HG03432 (cell line): ENCODE measurements around the gene NSMF.

Source experiments
- ATAC-seq: cut with Tn5 transposase; IDR thresholded peaks from one replicate; pipeline ENCODE4 v1.9.1; 2021; ENCODE audit warnings: mild to moderate bottlenecking, moderate library complexity; ENCODE audit not compliant: unreplicated experiment

The NSMF gene

DNA sequence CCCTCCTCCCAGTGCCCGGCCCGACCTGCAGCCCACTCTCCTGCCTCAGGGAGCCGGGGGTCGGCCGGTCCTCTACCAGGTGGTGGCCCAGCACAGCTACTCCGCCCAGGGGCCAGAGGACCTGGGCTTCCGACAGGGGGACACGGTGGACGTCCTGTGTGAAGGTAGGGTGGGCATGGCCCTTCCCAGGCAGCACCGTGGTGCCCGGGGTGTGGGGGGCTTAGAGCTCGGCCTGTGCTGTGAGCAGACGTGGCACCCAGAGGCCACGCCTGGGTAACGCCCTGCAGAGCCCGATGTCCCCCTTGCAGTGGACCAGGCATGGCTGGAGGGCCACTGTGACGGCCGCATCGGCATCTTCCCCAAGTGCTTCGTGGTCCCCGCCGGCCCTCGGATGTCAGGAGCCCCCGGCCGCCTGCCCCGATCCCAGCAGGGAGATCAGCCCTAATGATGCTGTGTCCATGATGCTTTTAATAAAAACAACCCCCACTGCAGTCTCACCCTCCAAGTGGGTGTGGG, 25.2 kb downstream of the NSMF start:
- ATAC-seq, result no peak

DNA sequence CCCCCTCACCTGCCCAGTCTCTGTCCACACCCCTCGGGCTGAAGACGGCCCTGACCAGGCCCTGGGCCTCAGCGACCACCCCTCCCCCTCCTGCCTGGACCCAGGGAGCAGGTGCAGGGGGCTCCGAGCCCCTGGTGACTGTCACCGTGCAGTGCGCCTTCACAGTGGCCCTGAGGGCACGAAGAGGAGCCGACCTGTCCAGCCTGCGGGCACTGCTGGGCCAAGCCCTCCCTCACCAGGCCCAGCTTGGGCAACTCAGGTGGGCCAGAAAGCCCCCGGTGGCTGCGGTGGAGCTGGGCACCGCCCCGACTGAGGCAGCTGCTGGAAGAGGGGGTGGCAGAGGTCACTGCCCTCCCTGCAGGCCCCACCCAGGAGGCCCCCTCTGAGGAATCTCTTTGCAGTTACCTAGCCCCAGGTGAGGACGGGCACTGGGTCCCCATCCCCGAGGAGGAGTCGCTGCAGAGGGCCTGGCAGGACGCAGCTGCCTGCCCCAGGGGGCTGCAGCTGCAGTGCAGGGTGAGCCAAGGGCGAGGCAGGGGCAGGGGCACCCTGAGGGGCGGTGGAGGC, 25.7 kb downstream of the NSMF start:
- ATAC-seq, result no peak

DNA sequence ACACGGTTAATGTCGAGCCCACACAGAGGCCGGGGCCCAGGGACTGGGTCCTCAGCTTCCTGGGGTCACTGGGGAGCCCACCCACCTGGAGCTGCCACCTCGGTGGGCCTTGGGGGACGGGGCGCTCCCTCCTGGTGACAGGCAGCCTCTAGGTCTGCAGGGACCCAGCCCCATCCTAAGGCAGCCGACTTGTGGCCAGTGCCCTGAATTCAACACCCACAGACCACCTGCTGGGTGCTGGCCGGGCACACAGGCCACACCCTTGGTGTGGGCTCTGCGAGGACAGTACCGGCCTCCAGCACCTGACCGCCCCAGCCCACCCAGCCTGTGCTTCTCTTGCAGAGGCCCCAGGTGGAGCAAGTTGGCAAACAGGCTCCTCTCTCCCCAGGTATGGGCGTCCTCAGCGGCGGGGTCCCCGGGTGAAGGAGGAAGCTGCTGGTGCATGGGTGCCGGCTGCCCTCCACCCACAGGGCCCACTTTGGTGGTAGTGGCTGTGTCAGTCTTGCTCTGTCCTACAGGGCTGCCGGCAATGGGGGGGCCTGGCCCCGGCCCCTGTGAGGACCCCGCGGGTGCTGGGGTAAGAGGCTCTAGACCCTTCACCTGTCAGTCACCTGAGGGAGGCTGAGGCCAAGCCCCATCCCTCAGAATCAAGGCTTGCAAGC, 26.3 kb downstream of the NSMF start:
- no peak for ATAC-seq

GRCh38 chr9:137431416-137431931, 27.7 kb downstream of the NSMF start:
- ATAC-seq, result no peak

GRCh38 chr9:137430723-137431415, 28.3 kb downstream of the NSMF start:
- no peak for ATAC-seq

- no peak for ATAC-seq
Observed at GRCh38 chr9:137429974-137430722, 29.0 kb downstream of the NSMF start.

DNA sequence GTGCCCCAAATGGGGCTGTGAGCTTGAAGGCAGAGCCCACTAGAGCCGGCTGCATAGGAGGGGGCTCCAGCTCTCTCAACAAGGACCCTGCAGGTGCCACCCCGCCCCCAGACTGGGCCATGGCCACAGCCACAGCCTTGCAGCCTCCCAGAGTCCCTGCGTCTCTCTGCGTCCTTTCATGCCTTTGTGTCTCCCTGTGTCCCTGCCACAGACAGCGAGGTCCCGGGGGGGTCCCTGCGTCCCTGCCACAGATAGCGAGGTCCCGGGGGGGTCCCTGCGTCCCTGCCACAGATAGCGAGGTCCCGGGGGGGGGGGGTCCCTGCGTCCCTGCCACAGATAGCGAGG, 29.6 kb downstream of the NSMF start:
- ATAC-seq, result no peak

DNA sequence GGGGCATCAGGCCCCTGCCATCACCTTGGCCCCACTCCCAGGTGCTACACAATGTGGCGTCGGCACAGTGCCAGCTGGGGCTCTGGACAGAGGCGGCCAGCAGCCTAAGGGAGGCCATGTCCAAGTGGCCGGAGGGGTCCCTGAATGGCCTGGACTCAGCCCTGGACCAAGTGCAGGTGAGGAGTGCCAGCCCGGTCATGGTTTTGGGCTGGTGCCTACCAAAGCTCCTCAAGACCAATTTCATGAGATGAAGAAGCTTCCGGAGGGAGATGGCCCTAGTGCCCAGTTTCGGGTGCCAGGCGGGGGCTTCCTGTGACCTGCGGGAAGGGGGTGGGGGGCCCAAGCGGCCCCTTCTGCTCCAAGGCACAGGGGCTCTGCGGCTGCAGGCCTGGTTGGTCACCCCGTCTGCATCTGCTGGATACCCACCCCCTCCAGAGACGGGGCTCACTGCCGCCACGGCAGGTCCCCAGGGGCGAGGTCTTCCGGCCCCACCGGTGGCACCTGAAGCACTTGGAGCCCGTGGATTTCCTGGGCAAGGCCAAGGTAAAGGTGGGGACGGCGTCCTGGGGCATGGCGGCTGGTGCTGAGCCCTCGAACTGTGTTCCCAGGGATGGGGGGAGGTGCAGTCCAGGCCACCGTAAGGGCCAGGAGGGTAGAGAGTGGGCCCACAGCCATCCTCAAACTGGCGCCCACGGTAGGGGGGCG, 30.1 kb downstream of the NSMF start:
- no peak for ATAC-seq

GRCh38 chr9:137428311-137428630, 30.9 kb downstream of the NSMF start:
- ATAC-seq, result no peak

DNA sequence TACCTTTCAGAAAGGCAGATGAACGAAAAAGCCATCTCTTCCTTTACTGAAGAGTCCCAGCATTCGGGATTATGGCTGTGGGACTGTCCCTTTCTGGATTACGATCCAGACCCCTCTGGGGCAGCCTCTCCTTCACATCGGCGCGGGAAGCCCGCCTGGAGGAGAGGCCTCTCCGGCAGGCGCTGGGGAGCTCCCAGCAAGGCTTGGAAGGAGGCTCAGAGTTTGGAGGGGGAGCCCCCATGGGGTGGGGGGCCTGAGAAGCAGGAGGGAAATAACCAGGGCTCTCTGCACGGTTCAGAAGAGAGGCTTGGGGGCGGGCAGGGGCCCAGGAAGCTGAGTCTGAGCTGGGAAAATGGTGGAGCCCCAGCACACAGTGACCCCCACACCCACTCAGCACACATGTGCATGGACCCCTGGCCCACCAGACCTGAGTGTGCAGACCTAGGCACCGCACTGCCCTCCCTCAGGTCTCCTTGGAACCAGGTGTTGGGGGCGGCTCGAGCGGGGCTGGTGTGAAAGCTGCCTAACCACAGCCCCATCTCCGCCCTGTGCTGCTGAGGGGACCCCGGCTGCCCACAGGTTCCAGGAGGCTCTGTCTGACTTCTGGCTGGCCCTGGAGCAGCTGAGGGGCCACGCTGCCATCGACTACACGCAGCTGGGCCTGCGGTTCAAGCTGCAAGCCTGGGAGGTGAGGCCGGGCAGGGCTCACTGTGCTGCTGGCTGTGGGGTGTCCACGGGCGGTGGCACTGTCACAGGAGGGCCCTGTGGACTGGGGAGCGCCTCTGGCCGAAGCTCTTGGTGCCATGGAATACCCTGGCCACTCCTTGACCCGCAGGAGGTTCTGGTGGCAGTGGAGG, 31.5 kb downstream of the NSMF start:
- ATAC-seq, result no peak

GRCh38 chr9:137426018-137426681, 33.0 kb downstream of the NSMF start:
- no peak for ATAC-seq

GRCh38 chr9:137423514-137424291, 35.4 kb downstream of the NSMF start:
- ATAC-seq, result peak; percentile 31

- ATAC-seq, result peak; percentile 76
Observed at GRCh38 chr9:137422604-137423513, 36.3 kb downstream of the NSMF start, which contains the start of the genes EXD3 and NOXA1. TSS of gene EXD3 (minus strand) at chr9:137423162. CDS start at chr9:137395357, 27,805 bp downstream. TSS of gene NOXA1 (plus strand) at chr9:137423393. CDS start at chr9:137423530, 137 bp downstream.

- no peak for ATAC-seq
Observed at GRCh38 chr9:137421838-137422603, 37.1 kb downstream of the NSMF start.

DNA sequence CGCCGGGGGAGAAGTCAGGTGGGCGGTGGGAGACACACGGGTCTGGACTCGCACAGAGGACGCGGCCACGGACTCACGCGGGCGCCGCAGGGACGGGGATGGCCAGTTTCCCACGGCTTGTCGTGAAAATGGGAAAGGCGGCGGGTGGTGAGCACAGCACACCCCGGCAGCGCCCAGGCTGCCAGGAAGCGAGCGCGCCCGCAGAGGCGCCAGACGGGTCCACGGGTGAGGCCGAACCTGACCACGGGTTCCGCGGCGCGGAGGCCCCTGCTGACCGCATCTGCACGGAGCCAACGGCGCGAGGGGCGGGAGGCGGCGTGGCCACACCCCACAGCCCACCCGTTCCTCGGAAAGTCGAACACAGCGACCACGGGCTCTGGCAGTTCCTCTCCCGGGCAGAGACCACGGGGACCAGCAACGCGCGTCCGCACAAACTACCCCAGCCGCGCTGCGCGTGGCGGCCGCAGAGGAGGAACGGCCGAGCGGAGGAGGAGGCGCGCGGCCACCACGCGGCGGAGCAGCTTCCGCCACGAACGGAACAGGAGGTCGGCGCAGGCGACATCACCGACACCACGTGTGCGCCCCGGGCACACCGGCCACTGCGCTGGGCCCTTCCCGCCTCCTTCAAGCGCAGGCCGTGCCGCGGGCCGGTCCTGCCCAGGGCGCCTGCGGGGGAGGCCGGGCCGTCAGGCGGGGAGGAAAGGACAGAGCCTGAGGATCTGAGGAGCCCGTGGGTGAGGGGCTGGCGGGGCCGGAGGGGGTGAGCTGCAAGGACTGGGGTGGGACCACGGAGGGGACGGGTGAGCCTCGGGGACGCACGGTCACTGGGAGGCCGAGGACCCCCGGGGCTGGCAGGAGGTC, 41.7 kb downstream of the NSMF start:
- ATAC-seq, result no peak
